A673 (cell line): ENCODE results near the gene PHIP. TPM values are rescaled to one million over a fixed set of nuclear protein-coding genes. Genes with fewer than 3 reads are reported as not detected.

Experiments
- BruUV-seq: library from RNA; stranded (reverse); fragments of 400-500 nt; replicated peaks from 2 replicates; lab custom pipeline; 2021; lab: Mats Ljungman, UMichigan
- CTCF ChIA-PET: fragments of 300-600 bp; sonication (Branson Sonifier 250); formaldehyde crosslinking; loops from one replicate; lab custom pipeline; 2022; ENCODE audit warnings: antibody characterized with exemption; lab: Charles Lee
- POLR2A ChIA-PET: fragments of 300-600 bp; sonication (Branson Sonifier 250); formaldehyde crosslinking; loops from one replicate; lab custom pipeline; 2022; ENCODE audit warnings: antibody characterized with exemption; ENCODE audit not compliant: low non-redundant PET; lab: Charles Lee
- DNase-seq: peaks from one replicate; pipeline ENCODE4 v3.0.0-alpha.2; 2015; ENCODE audit warnings: low spot score
- H3K27ac ChIP-seq: fragments of 200-600 bp; sonication (generic); 2 replicates; pipeline ENCODE4 v1.5.1; 2016; ENCODE audit warnings: mixed run types, low read depth, mild to moderate bottlenecking, mixed read lengths, antibody characterized with exemption, low read length; ENCODE audit not compliant: poor library complexity, severe bottlenecking
- H3K27me3 ChIP-seq: fragments of 200-600 bp; sonication (generic); replicated peaks from 2 replicates; pipeline ENCODE4 v1.6.1; 2017; ENCODE audit warnings: mixed run types, low read depth, mild to moderate bottlenecking, mixed read lengths, antibody characterized with exemption, low read length; ENCODE audit not compliant: insufficient read depth, poor library complexity
- H3K36me3 ChIP-seq: fragments of 200-600 bp; sonication (generic); 2 replicates; pipeline ENCODE4 v1.6.1; 2016; ENCODE audit warnings: mixed run types, mild to moderate bottlenecking, mixed read lengths, antibody characterized with exemption, low read length; ENCODE audit not compliant: insufficient read depth, poor library complexity, severe bottlenecking
- H3K4me1 ChIP-seq: fragments of 200-600 bp; sonication (generic); 2 replicates; pipeline ENCODE4 v1.6.1; 2017; ENCODE audit warnings: mixed run types, mild to moderate bottlenecking, mixed read lengths, antibody characterized with exemption, low read length; ENCODE audit not compliant: insufficient read depth, poor library complexity, severe bottlenecking
- H3K4me3 ChIP-seq: fragments of 200-600 bp; sonication (generic); 2 replicates; pipeline ENCODE4 v1.5.1; 2016; ENCODE audit warnings: low read depth, mixed run types, mild to moderate bottlenecking, mixed read lengths, low read length; ENCODE audit not compliant: poor library complexity, severe bottlenecking
- H3K9me3 ChIP-seq: fragments of 200-600 bp; sonication (generic); 2 replicates; pipeline ENCODE4 v1.6.1; 2016; ENCODE audit warnings: mixed run types, low read depth, mild to moderate bottlenecking, mixed read lengths, antibody characterized with exemption, low read length; ENCODE audit not compliant: poor library complexity, severe bottlenecking
- CTCF ChIP-seq: fragments of 300-800, 200-600 bp; sonication (generic); conservative IDR thresholded peaks from 2 replicates; pipeline ENCODE4 v1.5.1; 2017; ENCODE audit warnings: low read depth, mild to moderate bottlenecking, antibody characterized with exemption, low read length, moderate library complexity, mixed read lengths
- EZH2 ChIP-seq: fragments of 200-600 bp; sonication (generic); IDR thresholded peaks from 2 replicates; pipeline ENCODE4 v1.6.1; 2017; ENCODE audit warnings: borderline replicate concordance, low read depth, mild to moderate bottlenecking, mixed read lengths, antibody characterized with exemption, low read length; ENCODE audit not compliant: poor library complexity, severe bottlenecking
- intact Hi-C: fragments of 100-400 bp; cut with micrococcal nuclease; formaldehyde crosslinking; loops from one replicate; pipeline ENCODE4 v1.10.0; 2022; ENCODE audit not compliant: unreplicated experiment
- total RNA-seq: library from RNA; stranded (reverse); gene quantifications from 2 replicates; pipeline ENCODE4 v1.2.3, GENCODE V29; 2021

PHIP gene
- total RNA-seq, 1 experiment from 2014 or later = 42.5 TPM

- H3K27ac ChIP-seq = no peak overlapping the region
- no peaks in the 10 kb centered on the region for H3K4me1 ChIP-seq
- intact Hi-C loops = no loop called here
- DNase-seq = no peak
- peaks cover 24% of the 10 kb centered on the region for H3K9me3 ChIP-seq
- BruUV-seq = no TSS peak
- ChIA-PET POLR2A (no interaction called here), CTCF (no interaction called here)
- H3K36me3 ChIP-seq = no peaks in the 10 kb centered on the region
- H3K27me3 ChIP-seq = no peaks in the 10 kb centered on the region
- H3K4me3 ChIP-seq = no peak overlapping the region
- TF ChIP-seq CTCF = no peak
- no peak for TF ChIP-seq EZH2
These were observed 161.6 kb downstream of the PHIP start for GRCh38 chr6:78916411-78916810.

GRCh38 chr6:78911218-78911940, 166.7 kb downstream of the PHIP start:
- Histone ChIP-seq H3K9me3 (no peaks in the 10 kb centered on the region), H3K27ac (no peak overlapping the region), H3K27me3 (no peaks in the 10 kb centered on the region), H3K36me3 (no peaks in the 10 kb centered on the region), H3K4me3 (no peak overlapping the region), H3K4me1 (no peaks in the 10 kb centered on the region)
- CTCF ChIA-PET = no interaction called here
- intact Hi-C loops = no loop called here
- no peak for DNase-seq
- POLR2A ChIA-PET = no interaction called here
- BruUV-seq = no TSS peak
- no peak for TF ChIP-seq CTCF
- TF ChIP-seq EZH2 = no peak

GRCh38 chr6:78910591-78911171, 167.4 kb downstream of the PHIP start:
- no peaks in the 10 kb centered on the region for H3K36me3 ChIP-seq
- no peaks in the 10 kb centered on the region for H3K27me3 ChIP-seq
- CTCF ChIA-PET = no interaction called here
- no peaks in the 10 kb centered on the region for H3K9me3 ChIP-seq
- peak overlapping the region; percentile 15 for H3K4me3 ChIP-seq
- H3K4me1 ChIP-seq = no peaks in the 10 kb centered on the region
- DNase-seq = no peak
- intact Hi-C loops = no loop called here
- POLR2A ChIA-PET = no interaction called here
- H3K27ac ChIP-seq = no peak overlapping the region
- BruUV-seq = no TSS peak
- TF ChIP-seq EZH2 (no peak), CTCF (no peak)
